ENCODE results near the gene TPI1. TPM values are rescaled to one million over a fixed set of nuclear protein-coding genes. Genes with fewer than 3 reads are reported as not detected.

TPI1 gene
- total RNA-seq, 4 donors from 2014 or later, result 360 to 671 (median 400) TPM

DNA sequence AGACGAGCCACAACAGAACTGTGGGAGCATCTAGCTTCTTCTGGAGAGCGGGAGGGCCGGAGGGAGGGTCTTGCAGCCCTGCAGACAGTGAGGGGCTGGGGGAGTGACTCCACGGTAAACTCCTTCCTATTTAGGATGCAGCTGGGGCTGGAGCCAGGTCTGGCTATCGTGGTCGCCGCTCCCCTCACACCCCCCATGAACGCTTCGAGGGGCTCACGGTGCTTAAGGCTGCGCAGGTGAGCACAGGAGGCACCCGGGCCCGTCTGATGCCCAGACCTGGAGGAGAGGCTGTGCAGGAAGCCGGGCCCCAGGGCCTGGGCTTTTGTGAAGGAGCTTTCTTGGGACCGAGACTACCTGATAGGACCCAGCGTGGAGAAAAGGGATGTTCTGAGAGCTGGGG is 30.5 kb upstream of the TPI1 start:
- WGBS, 2 donors (ENCODE audit: low coverage in 1 of 2), result 86 to 100% methylated on average over 1 to 16 of the region's 16 CpGs
- TF ChIP-seq POLR2AphosphoS5 (IDR thresholded peaks at IDR 0.05) (no peak), POLR2A (IDR thresholded peaks at IDR 0.05) (no peak), EP300 (IDR thresholded peaks at IDR 0.05; ENCODE audit: low read depth) (no peak)
- TF ChIP-seq, protein P1, sequence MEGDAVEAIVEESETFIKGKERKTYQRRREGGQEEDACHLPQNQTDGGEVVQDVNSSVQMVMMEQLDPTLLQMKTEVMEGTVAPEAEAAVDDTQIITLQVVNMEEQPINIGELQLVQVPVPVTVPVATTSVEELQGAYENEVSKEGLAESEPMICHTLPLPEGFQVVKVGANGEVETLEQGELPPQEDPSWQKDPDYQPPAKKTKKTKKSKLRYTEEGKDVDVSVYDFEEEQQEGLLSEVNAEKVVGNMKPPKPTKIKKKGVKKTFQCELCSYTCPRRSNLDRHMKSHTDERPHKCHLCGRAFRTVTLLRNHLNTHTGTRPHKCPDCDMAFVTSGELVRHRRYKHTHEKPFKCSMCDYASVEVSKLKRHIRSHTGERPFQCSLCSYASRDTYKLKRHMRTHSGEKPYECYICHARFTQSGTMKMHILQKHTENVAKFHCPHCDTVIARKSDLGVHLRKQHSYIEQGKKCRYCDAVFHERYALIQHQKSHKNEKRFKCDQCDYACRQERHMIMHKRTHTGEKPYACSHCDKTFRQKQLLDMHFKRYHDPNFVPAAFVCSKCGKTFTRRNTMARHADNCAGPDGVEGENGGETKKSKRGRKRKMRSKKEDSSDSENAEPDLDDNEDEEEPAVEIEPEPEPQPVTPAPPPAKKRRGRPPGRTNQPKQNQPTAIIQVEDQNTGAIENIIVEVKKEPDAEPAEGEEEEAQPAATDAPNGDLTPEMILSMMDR (IDR thresholded peaks at IDR 0.05), result no peak

DNA sequence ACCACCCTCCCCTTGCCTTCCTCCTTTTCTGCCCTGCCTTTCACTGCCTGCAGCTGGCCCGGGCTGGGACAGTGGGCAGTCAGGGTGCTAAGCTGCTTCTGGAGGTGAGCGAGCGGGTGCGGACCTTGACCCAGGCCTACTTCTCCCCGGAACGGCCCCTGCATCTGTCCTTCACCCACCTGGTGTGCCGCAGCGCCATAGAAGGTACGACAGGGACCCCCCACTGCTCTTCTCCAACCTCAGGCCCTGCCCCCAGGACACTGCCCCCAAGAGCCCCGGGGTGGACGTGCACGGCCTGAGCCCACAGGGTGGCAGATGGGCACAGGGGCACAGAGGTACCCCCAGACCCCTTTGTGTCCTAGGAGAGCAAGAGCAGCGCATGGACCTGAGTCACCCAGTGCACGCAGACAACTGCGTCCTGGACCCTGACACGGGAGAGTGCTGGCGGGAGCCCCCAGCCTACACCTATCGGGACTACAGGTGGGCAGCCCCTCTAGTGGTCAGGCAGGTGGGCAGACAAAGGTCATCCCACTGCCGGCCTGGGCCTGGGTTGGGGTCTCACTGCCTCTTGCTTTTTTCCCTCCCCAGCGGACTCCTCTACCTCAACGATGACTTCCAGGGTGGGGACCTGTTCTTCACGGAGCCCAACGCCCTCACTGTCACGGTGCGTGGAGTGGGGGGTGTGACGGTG is 29.8 kb upstream of the TPI1 start:
- in situ Hi-C loops (cut with MboI; ENCODE audit: low pct_ligation_motif_present in 1 of 4, low pct_unique_long_range_greater_than_20kb in 1 of 4, low sequenced_read_pairs in 3 of 4), result loop anchor here in 2 of 4 donors (25.0 kb wide), 1 partner anchor 100 kb away; no protein-coding TSS in a partner anchor
- no peaks in the 10 kb centered on the region for H3K36me3 ChIP-seq

More for the DNA sequence above, 30.5 kb upstream of the TPI1 start:
- intact Hi-C loops (cut with DNase I; ENCODE audit: low total_unique reads), result no loop called here
- no peaks in the 10 kb centered on the region for H3K27me3 ChIP-seq
- H3K36me3 ChIP-seq, result no peaks in the 10 kb centered on the region
- H3K4me3 ChIP-seq, result no peak overlapping the region
- no peak overlapping the region for H3K27ac ChIP-seq
- no peak for DNase-seq
- no peaks in the 10 kb centered on the region for H3K4me1 ChIP-seq
- no peaks in the 10 kb centered on the region for H3K9me3 ChIP-seq
- in situ Hi-C loops (cut with MboI; ENCODE audit: low pct_ligation_motif_present in 1 of 4, low pct_unique_long_range_greater_than_20kb in 1 of 4, low sequenced_read_pairs in 3 of 4), result loop anchor here in 2 of 4 donors (25.0 kb wide), 1 partner anchor 100 kb away; no protein-coding TSS in a partner anchor

DNA sequence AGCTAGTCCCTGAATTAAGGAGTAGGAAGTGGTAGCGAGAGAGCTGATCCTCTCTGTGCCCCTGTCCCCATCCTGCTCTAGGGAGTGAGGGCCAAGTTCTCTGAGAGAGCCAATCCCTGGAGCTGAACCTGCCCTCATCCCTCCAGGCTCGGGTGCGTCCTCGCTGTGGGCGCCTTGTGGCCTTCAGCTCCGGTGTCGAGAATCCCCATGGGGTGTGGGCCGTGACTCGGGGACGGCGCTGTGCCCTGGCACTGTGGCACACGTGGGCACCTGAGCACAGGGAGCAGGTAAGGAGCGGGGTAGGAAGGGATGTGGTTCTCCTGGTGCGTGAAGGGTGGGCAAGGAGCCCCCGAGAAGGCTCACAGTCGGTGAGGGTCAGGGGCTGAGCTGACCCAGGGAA is 28.5 kb upstream of the TPI1 start:
- intact Hi-C loops (cut with DNase I; ENCODE audit: low total_unique reads) (no loop called here), in situ Hi-C loops (cut with MboI; ENCODE audit: low pct_ligation_motif_present in 1 of 4, low pct_unique_long_range_greater_than_20kb in 1 of 4, low sequenced_read_pairs in 3 of 4) (loop anchor here in 2 of 4 donors (25.0 kb wide), 1 partner anchor 102 kb away; no protein-coding TSS in a partner anchor)
- no peaks in the 10 kb centered on the region for H3K36me3 ChIP-seq
- TF ChIP-seq POLR2AphosphoS5 (IDR thresholded peaks at IDR 0.05) (no peak), EP300 (IDR thresholded peaks at IDR 0.05; ENCODE audit: low read depth) (no peak), POLR2A (IDR thresholded peaks at IDR 0.05) (no peak)
- TF ChIP-seq, protein P1 (IDR thresholded peaks at IDR 0.05), result no peak
- WGBS, 2 donors (ENCODE audit: low coverage in 1 of 2), result 80 to 88% methylated on average over 1 to 16 of the region's 16 CpGs
- no peak overlapping the region for H3K27ac ChIP-seq
- no peak for DNase-seq
- no peaks in the 10 kb centered on the region for H3K4me1 ChIP-seq
- H3K9me3 ChIP-seq, result no peaks in the 10 kb centered on the region
- H3K4me3 ChIP-seq, result no peak overlapping the region
- no peaks in the 10 kb centered on the region for H3K27me3 ChIP-seq

More for the DNA sequence above, 29.8 kb upstream of the TPI1 start:
- no peak for DNase-seq
- no peak overlapping the region for H3K27ac ChIP-seq
- no peaks in the 10 kb centered on the region for H3K4me1 ChIP-seq
- no peaks in the 10 kb centered on the region for H3K27me3 ChIP-seq
- no peaks in the 10 kb centered on the region for H3K9me3 ChIP-seq
- TF ChIP-seq POLR2A (IDR thresholded peaks at IDR 0.05) (no peak), POLR2AphosphoS5 (IDR thresholded peaks at IDR 0.05) (no peak), EP300 (IDR thresholded peaks at IDR 0.05; ENCODE audit: low read depth) (no peak)
- TF ChIP-seq, protein P1 (IDR thresholded peaks at IDR 0.05), result no peak
- H3K4me3 ChIP-seq, result no peak overlapping the region
- intact Hi-C loops (cut with DNase I; ENCODE audit: low total_unique reads), result no loop called here
- WGBS, 2 donors (ENCODE audit: low coverage in 1 of 2), result 90% methylated on average over 26 of the region's 26 CpGs; no CpG with 5 or more reads in 1 of the 2 donors

DNA sequence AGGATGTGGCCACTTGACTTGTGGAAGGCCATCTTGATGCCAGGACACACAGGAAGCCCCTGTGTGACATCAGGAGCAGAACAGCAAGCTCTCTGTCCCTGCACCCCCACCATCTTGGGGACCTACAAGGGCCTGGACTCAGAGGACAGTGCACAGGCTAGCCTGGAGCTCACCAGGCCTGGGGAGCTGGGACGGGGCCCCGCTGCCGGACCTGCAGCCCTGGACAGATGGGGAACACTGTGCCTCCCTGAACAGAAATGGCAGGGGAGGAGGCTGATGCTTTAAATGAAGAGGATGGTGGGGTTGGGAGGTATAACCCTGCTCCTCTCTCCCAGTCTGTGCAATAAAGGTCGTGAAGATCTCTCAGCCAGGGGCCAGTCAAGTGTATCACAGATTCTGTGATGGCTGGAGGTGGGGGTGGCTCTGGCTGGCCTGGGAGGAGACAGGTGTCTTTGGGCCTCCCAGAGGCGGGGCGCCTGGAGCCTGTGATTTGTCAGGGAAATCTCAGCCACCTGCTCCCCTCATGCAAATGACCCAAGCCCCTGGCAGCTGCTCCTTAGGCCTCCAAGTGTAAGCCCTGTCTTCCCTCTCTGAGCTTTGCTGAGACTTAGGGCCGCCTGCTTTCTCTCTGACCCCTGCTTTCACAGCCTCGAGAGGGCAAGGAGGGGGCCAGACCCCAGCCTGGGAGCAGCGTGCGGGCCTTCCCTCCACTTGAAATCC is 27.7 kb upstream of the TPI1 start:
- peak; percentile 77 for DNase-seq
- in situ Hi-C loops (cut with MboI; ENCODE audit: low pct_ligation_motif_present in 1 of 4, low pct_unique_long_range_greater_than_20kb in 1 of 4, low sequenced_read_pairs in 3 of 4), result loop anchor here in 2 of 4 donors (25.0 kb wide), 1 partner anchor 102 kb away; no protein-coding TSS in a partner anchor
- 69 to 71% methylated on average over 4 to 10 of the region's 10 CpGs for WGBS, 2 donors (ENCODE audit: low coverage in 1 of 2)
- Histone ChIP-seq H3K27ac (peak overlapping the region in 2 of 4 donors; percentile 16 to 46), H3K27me3 (no peaks in the 10 kb centered on the region), H3K36me3 (no peaks in the 10 kb centered on the region), H3K4me3 (no peak overlapping the region), H3K9me3 (no peaks in the 10 kb centered on the region), H3K4me1 (no peaks in the 10 kb centered on the region)
- TF ChIP-seq POLR2AphosphoS5 (IDR thresholded peaks at IDR 0.05) (no peak), EP300 (IDR thresholded peaks at IDR 0.05; ENCODE audit: low read depth) (no peak), POLR2A (IDR thresholded peaks at IDR 0.05) (no peak)
- TF ChIP-seq, protein P1 (IDR thresholded peaks at IDR 0.05), result no peak
- intact Hi-C loops (cut with DNase I; ENCODE audit: low total_unique reads), result no loop called here
